NCI-H82 treated with DMSO at 0.1 percent for 48 hours (cell line): ENCODE results near the gene CCDC77.

Source experiments
- DNase-seq: peaks from one replicate; lab custom pipeline; 2025; ENCODE audit not compliant: unreplicated experiment; lab: John Stamatoyannopoulos, UW

Gene CCDC77

GRCh38 chr12:452667-453210, 51.3 kb downstream of the CCDC77 start:
- DNase-seq = no peak

DNA sequence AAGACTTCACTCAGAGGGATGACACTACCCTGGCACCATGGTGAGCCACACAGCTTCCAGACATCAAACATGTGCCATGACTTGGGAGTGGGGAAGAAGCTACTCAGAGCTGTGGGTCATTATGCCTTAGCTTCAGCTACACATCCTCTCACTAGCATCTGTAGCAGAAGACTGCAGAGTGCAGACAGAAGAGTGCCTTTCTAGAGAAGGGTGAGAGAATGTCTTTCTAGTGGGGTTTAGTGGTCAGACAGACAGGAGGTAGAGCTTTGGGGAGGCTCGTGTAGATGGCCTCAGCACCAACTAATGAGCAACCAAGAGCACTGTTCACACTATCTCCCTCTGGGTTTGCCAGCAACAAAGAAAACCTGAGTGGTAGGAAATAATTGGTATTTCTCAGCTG, 53.4 kb downstream of the CCDC77 start:
- no peak for DNase-seq

DNA sequence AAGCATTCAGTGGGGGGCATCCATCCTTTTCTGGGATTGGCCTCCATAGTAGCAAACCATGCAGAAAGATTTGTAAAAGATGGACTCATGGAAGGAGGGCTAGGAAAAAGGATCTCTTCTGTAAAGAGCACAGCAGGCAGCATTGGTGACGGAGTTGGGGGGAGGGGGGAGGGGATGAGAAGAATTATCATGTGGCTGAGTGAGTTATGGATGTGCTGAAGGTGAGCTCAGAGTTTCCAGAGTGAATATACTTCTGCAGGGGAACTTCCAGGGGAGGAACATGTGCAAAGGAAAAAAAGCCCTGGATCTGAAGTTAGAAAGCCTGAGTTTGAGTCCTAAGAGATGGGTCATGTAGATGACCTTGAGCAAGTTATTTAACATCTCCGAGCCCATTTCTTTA, 54.4 kb downstream of the CCDC77 start:
- no peak for DNase-seq

DNA sequence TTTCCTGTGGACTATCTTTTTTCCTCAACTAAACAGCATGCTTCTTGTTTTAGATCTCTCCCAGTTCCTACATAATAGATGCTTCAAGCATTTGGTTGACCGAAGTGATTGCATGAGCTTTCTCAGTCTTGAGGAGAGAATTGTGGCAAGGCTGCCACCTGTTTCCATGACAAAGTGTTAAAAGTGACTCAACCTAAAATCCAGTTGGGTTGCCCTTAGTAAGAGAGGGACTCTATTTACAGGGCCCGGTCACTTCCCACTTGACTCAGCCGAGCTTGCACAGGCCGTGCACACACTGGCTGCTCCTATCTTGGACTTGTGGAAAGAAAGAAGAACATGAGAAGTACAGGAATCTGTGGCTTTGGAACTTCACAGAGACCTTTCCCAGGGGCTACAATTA, 56.2 kb downstream of the CCDC77 start:
- no peak for DNase-seq

DNA sequence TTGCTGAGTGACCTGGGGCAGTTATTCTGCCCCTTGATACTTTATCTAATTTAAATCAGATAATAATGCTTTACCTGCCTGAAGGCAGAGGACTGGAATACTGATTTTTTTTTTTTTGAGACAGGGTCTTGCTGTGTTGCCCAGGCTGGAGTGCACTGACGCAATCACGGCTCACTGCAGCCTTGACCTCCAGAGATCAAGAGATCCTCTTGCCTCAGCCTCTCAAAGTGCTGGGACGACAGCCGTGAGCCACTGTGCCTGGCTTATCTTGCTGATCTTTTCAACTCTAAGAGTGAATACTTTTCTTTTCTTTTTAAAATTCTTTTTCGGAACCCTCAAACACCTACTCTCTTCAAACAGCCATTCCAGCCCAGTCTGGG, 57.6 kb downstream of the CCDC77 start:
- no peak for DNase-seq

DNA sequence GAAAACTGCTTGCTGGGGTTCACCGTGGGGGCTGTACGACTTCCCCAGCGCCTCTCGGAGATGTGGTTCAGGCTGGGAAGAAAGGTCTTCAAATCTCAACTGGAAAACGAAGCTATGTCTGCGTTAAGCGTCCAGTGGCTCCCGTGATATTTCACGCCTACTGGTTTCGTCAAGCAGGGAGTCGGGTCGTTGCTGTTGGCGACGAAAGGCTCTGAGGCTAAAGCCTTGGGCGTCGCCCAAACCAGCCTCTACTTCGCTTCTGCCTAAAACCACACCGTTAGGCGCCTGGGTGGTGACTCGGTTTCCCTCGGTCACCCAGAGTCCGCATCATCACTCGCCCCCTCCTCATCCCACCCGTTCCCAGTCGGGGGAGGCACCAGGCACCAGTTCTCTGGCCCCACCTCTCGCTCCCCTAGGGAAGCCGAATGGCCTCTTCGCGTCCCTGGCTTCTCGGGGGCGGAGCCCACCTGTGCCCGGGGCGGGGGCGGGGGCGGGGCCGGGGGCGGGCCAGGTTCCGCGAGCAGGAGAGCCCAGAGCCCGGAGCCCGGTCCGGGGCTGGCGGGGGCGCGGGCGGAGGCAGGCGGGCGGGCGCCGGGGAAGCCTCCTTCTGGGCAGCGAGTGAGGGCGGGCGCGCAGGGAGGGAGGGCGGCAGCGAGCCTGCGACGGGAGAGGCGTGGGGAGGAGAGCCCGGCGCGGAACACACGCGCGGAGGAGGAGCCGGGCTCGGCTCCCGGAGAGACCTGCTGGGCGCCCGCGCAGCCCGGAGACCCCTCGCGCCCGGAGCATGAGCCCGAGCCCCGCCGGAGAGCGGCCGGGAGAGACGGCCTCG, 58.2 kb downstream of the CCDC77 start, which contains the start of gene B4GALNT3:
Gene B4GALNT3, plus strand, starts transcription at position 510 of the 829 bp plus-strand sequence. CDS start 438 bp downstream, outside the sequence.
- DNase-seq = peak; percentile 16

DNA sequence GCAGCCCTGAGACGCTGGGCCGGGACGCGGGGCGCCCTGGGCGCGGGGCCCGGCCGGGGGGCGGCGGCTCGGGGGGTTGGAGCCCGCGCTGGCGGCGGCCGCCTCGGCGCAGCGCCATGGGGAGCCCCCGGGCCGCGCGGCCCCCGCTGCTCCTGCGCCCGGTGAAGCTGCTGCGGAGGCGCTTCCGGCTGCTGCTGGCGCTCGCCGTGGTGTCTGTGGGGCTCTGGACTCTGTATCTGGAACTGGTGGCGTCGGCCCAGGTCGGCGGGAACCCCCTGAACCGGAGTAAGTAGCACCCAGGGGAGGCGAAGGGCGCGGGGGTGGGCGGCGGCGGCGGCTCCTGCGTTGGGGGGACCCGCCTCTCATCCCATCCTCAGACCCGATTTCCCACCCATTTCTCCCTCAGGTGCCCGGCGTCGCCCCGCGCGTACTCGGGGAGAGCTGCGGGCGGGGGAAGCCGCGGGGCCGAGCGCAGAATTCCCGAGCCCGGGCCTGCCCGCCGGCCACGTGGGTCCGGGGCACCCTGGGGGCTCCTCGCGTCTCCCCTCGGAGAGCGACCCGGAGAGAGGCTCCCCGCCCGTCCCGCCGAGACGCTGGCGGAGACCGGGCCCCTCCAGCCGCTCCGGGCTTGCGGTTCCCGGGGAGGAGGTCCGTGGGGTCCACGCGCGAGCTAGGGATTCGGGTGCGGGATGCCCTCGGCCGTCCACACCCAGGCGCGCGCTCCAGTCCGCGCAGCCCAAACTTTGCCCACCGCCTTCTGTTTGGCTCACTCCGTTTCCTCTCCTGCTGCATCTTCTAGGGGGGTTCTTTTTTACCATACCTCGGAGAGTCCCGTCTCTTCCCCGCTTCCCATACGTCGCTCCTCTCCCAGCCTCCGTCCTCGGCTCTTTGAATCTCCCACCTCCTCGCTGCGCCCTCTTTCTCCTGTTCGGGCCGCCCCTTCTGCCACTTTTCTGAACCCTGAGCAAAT, 59.1 kb downstream of the CCDC77 start:
- DNase-seq = no peak

GRCh38 chr12:461425-461824, 60.0 kb downstream of the CCDC77 start:
- DNase-seq = no peak

DNA sequence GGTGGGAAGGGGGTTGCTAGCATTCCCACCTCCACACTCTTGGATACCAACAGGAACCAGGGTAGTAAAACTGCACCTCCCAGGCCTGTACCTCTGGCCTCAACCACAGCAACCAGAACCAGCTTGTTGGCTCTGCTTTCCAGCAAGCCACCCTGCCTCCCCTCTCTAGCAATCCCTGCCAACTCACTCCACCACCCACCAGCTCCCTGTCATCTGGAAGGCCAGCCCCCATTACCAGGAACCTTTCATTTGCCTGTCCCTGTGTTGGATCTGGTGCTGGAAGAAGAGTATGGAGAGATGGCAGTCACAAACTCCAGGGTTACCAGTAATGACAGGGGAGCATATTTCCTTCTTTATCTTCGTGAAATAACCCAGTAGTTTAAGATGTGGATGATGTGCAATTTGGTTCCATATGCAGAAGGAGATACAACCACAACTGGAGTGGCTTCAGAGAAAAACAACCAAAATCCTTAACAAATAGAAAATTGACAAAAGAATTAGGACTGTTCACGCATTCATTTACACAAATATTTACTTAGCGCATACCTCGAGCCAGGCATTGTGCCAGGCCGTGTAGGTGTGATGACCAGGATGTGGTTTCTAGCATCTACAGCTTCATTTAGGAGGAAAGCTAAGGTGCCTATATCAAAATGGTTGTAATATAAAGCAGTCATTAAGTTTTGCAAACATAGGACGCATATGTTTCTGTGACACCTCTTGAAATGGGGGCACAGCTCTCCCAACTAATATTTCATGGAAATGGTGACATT, 61.7 kb downstream of the CCDC77 start:
- DNase-seq = no peak

DNA sequence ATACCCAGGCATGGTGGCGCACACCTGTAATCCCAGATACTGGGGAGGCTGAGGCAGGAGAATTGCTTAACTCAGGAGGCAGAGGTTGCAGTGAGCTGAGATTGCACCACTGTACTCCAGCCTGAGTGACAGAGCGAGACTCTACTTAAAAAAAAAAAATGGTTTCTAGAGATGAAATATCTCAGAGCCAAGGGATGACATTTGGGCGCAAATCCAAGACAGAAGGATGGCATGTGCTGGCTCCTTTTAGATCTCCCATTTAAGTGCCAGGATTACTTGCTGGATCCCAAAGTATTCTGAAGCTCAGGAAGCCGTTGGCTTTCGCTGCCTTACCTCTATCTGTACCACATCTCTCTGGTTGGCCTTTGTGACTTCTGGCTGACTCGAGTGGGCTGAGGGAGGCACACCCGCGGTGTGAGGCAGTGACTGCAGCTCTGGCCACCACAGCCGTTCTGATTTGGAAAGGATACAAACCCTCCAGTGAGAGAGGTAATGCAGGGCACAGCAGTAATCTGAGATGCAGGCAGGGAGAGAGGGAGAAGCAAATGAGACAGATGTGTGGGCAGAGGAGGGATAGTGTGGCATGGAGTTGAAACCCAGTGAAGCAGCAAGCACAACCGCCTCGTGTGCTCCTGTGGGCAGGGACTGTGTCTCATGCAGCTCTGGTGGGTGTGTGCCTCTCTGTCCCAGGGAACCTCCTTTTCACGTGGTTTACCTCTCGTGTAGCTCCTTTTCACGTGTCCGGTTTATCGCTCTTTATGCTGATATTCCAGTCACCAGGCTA, 63.2 kb downstream of the CCDC77 start:
- no peak for DNase-seq

- no peak for DNase-seq
Observed at GRCh38 chr12:466039-466438, 64.6 kb downstream of the CCDC77 start.

DNA sequence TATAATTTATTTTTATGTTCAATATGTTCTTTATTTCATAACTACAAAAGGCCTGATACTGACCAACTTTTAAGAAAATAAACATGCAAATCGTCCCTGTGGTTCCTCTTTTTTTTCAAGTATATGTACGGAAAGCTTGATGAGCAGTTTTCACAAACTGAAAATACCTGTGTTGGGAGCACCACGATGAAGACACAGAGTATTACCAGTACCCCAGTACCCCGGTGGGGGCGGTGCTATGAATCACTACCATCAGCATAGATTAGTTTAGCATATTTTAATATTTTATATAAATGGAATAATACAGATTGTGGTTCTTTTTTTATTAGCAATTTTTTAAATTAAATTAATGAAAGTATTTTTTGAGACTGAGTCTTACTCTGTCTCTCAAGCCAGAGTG, 65.3 kb downstream of the CCDC77 start:
- no peak for DNase-seq

DNA sequence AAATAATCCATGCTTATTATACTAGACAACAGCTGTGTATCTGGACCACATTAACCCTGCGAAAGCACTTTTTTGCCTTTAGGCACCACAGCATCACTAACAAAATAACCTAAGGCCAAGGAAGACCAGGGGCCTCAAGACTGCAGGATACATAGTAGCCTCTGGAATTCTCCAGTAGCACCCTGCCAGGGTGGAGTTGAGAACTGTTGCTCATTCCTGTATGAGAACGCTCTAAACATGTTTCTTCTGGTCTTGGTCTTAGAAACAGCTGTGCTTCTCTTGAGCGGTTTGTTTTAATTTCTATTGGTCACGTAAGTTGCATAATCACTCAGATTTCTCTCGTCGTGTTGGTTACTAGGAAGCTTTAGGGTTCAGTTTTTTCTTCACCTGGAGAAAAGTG, 66.1 kb downstream of the CCDC77 start:
- DNase-seq = no peak

DNA sequence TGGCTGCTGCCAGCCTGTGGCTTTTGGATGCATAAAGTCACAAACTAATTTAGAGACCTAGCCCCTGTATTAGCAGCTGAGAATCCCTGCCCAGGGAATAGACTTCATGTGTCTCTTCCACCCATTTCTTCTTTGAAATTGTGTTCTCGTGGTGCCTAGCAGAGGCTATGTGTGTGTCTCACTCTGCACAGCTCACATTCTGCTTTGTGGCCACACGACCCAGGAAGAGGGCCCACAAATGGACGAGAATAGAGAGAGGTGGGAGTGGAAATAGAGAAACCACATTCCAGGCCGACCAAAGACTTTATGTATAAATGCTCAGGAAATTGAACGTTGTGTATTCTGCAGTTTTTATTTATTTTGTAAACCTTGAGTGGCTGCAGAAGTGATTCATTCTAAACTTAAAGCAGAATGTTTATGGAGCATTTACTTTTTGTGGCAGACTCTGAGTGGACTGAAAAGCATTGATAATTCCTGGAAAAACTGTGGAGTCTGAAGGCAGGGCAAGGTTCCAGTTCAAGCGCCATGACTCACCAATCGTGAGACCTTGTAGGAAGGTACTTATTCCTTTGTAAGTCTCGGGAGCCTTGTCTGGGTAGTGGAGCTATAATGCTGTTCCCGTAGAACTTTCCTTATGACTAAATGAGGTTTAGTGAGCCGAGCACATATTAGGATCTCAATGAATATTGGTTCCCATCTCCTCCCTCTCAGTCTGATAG, 67.4 kb downstream of the CCDC77 start:
- DNase-seq = no peak

GRCh38 chr12:470133-470532, 68.7 kb downstream of the CCDC77 start:
- peak; percentile 41 for DNase-seq

GRCh38 chr12:473198-473597, 71.8 kb downstream of the CCDC77 start:
- DNase-seq = no peak

- no peak for DNase-seq
Observed at GRCh38 chr12:473863-474577, 72.6 kb downstream of the CCDC77 start.

GRCh38 chr12:475286-475685, 73.8 kb downstream of the CCDC77 start:
- no peak for DNase-seq

- DNase-seq = no peak
Observed at GRCh38 chr12:479161-479560, 77.7 kb downstream of the CCDC77 start.
